NCI-H1694 treated with DMSO at 0.1 percent for 48 hours (cell line): ENCODE data around the gene LENEP.
A peak's percentile ranks its signal among the peaks of the same experiment; 100 is the strongest.

Experiments used
- DNase-seq: peaks from one replicate; lab custom pipeline; 2025; lab: John Stamatoyannopoulos, UW

LENEP gene

GRCh38 chr1:154993572-154994268 lies at the start of gene LENEP:
LENEP (plus strand) TSS chr1:154993586; CDS start chr1:154993608, 22 bp downstream.
- no peak for DNase-seq

GRCh38 chr1:154943649-154944400 lies 49.6 kb upstream of the LENEP start:
- DNase-seq, result peak; percentile 76

- no peak for DNase-seq
These were observed 48.8 kb upstream of the LENEP start for GRCh38 chr1:154944401-154945159.

- DNase-seq, result no peak
These were observed 48.0 kb upstream of the LENEP start for GRCh38 chr1:154945160-154945961.

GRCh38 chr1:154945962-154946850 lies 47.2 kb upstream of the LENEP start:
- DNase-seq, result no peak

GRCh38 chr1:154948079-154948478 lies 45.3 kb upstream of the LENEP start:
- DNase-seq, result no peak

GRCh38 chr1:154951901-154952657 lies 41.3 kb upstream of the LENEP start:
- DNase-seq, result no peak

- DNase-seq, result no peak
These were observed 40.7 kb upstream of the LENEP start for GRCh38 chr1:154952664-154953063.

- DNase-seq, result no peak
These were observed 39.8 kb upstream of the LENEP start for GRCh38 chr1:154953611-154954038.

- no peak for DNase-seq
These were observed 38.8 kb upstream of the LENEP start for GRCh38 chr1:154954541-154954940.

- peak; percentile 25 for DNase-seq
These were observed 38.2 kb upstream of the LENEP start for GRCh38 chr1:154955039-154955717.

- DNase-seq, result peak; percentile 92
These were observed 37.5 kb upstream of the LENEP start, which contains the start of gene PBXIP1 for GRCh38 chr1:154955718-154956543. PBXIP1 (minus strand) TSS chr1:154956099; CDS start chr1:154953721, 2,378 bp downstream.

- DNase-seq, result no peak
These were observed 36.8 kb upstream of the LENEP start for GRCh38 chr1:154956544-154956941.

GRCh38 chr1:154957091-154957657 lies 36.2 kb upstream of the LENEP start:
- DNase-seq, result no peak

GRCh38 chr1:154958036-154958435 lies 35.4 kb upstream of the LENEP start:
- DNase-seq, result no peak

- DNase-seq, result no peak
These were observed 34.5 kb upstream of the LENEP start for GRCh38 chr1:154958681-154959425.

GRCh38 chr1:154959426-154959780 lies 34.0 kb upstream of the LENEP start:
- no peak for DNase-seq
